RWPE2 (cell line): ENCODE measurements around the gene MEIOSIN.

Experiments
- ATAC-seq: fragments of 200-7000 bp; cut with Tn5 transposase; 3 replicates; pipeline ENCODE4 v1.9.1; 2021; ENCODE audit warnings: low read depth
- DNase-seq: peaks from one replicate; pipeline ENCODE4 v3.0.0-alpha.2; 2020; ENCODE audit warnings: low spot score
- H3K27ac ChIP-seq: fragments of 450-650 bp; 2 replicates; pipeline ENCODE4 v1.5.1; 2017; ENCODE audit warnings: mild to moderate bottlenecking; ENCODE audit not compliant: poor library complexity, severe bottlenecking
- H3K27me3 ChIP-seq: fragments of 250-450 bp; sonication (Bioruptor Pico); 2 replicates; pipeline ENCODE4 v1.5.1; 2021; ENCODE audit warnings: mild to moderate bottlenecking, moderate library complexity; ENCODE audit not compliant: insufficient read depth, poor library complexity, severe bottlenecking
- H3K36me3 ChIP-seq: fragments of 250-450 bp; sonication (Bioruptor Pico); 2 replicates; pipeline ENCODE4 v1.5.1; 2020; ENCODE audit warnings: low read depth, mild to moderate bottlenecking, moderate library complexity
- H3K4me1 ChIP-seq: fragments of 250-450 bp; sonication (Bioruptor Pico); 2 replicates; pipeline ENCODE4 v1.5.1; 2021; ENCODE audit warnings: mild to moderate bottlenecking, moderate library complexity; ENCODE audit not compliant: insufficient read depth, poor library complexity, severe bottlenecking
- H3K4me3 ChIP-seq: fragments of 250-450 bp; sonication (Bioruptor Pico); 2 replicates; pipeline ENCODE4 v1.5.1; 2021; ENCODE audit warnings: mild to moderate bottlenecking, moderate library complexity; ENCODE audit not compliant: severe bottlenecking
- H3K9me3 ChIP-seq: fragments of 250-450 bp; sonication (Bioruptor Pico); 2 replicates; pipeline ENCODE4 v1.5.1; 2021; ENCODE audit warnings: mild to moderate bottlenecking, moderate library complexity; ENCODE audit not compliant: severe bottlenecking
- TF ChIP-seq, protein P1 (sequence below): fragments of 450-650 bp; IDR thresholded peaks from one replicate; pipeline ENCODE4 v1.5.1; 2017; ENCODE audit warnings: mild to moderate bottlenecking, moderate library complexity; ENCODE audit not compliant: poor library complexity, severe bottlenecking

MEIOSIN gene

GRCh38 chr19:45779231-45780145 lies 46.2 kb downstream of the MEIOSIN start:
- Histone ChIP-seq H3K4me1 (peaks cover 27% of the 10 kb centered on the region), H3K4me3 (peak overlapping the region; percentile 37), H3K36me3 (peaks cover 19% of the 10 kb centered on the region), H3K9me3 (no peaks in the 10 kb centered on the region), H3K27me3 (no peaks in the 10 kb centered on the region), H3K27ac (no peak overlapping the region)
- TF ChIP-seq, protein P1, sequence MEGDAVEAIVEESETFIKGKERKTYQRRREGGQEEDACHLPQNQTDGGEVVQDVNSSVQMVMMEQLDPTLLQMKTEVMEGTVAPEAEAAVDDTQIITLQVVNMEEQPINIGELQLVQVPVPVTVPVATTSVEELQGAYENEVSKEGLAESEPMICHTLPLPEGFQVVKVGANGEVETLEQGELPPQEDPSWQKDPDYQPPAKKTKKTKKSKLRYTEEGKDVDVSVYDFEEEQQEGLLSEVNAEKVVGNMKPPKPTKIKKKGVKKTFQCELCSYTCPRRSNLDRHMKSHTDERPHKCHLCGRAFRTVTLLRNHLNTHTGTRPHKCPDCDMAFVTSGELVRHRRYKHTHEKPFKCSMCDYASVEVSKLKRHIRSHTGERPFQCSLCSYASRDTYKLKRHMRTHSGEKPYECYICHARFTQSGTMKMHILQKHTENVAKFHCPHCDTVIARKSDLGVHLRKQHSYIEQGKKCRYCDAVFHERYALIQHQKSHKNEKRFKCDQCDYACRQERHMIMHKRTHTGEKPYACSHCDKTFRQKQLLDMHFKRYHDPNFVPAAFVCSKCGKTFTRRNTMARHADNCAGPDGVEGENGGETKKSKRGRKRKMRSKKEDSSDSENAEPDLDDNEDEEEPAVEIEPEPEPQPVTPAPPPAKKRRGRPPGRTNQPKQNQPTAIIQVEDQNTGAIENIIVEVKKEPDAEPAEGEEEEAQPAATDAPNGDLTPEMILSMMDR: peak; percentile 78
- peak; percentile 72 for ATAC-seq
- DNase-seq: peak; percentile 91

DNA sequence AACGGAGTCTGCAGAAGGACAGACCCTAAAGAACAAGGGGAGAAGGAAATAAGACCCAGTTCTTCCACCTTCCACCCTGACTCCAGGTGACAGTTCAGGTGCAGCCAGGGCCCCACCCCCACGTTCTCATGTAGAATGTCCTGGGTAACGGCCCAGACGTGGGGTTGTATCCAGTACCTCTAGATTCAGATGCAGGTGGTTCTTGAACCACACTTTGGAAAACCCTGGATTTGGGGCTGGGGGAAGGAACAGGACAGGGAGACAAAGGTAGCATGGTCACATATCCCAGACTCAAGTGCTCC lies 46.9 kb downstream of the MEIOSIN start:
- Histone ChIP-seq H3K9me3 (no peaks in the 10 kb centered on the region), H3K4me3 (no peak overlapping the region), H3K27ac (no peak overlapping the region), H3K4me1 (peaks cover 27% of the 10 kb centered on the region), H3K36me3 (peaks cover 21% of the 10 kb centered on the region), H3K27me3 (no peaks in the 10 kb centered on the region)
- no peak for ATAC-seq
- DNase-seq: no peak
- TF ChIP-seq, protein P1: no peak

GRCh38 chr19:45780448-45781213 lies 47.4 kb downstream of the MEIOSIN start:
- Histone ChIP-seq H3K36me3 (peaks cover 26% of the 10 kb centered on the region), H3K4me1 (peaks cover 27% of the 10 kb centered on the region), H3K27me3 (no peaks in the 10 kb centered on the region), H3K4me3 (no peak overlapping the region), H3K9me3 (no peaks in the 10 kb centered on the region), H3K27ac (peak overlapping the region; percentile 82)
- TF ChIP-seq, protein P1: no peak
- DNase-seq (no peak), ATAC-seq (no peak)

- H3K9me3 ChIP-seq: no peaks in the 10 kb centered on the region
- ATAC-seq (peak; percentile 42), DNase-seq (no peak)
- TF ChIP-seq, protein P1: no peak
- peak overlapping the region; percentile 82 for H3K27ac ChIP-seq
- no peak overlapping the region for H3K4me3 ChIP-seq
- peaks cover 29% of the 10 kb centered on the region for H3K36me3 ChIP-seq
- peaks cover 27% of the 10 kb centered on the region for H3K4me1 ChIP-seq
- no peaks in the 10 kb centered on the region for H3K27me3 ChIP-seq
Measured at GRCh38 chr19:45781214-45782161, 48.2 kb downstream of the MEIOSIN start.
